IMR-90 (cell line): ENCODE data around the gene ACAP2. TPM values are rescaled to one million over a fixed set of nuclear protein-coding genes. Genes with fewer than 3 reads are reported as not detected.
"Not testable (repeated sequence)": the region's sequence is repeated elsewhere in the genome, so short reads cannot be mapped to it uniquely, and the experiment has no call there.

ENCODE experiments used
- ATAC-seq: fragments of 200-7000 bp; cut with Tn5 transposase; 2 replicates; pipeline ENCODE4 v1.9.1; 2020; ENCODE audit warnings: low read depth, mild to moderate bottlenecking, moderate library complexity
- BruUV-seq: library from RNA; stranded (reverse); fragments of 400-500 nt; replicated peaks from 2 replicates; lab custom pipeline; 2021; lab: Mats Ljungman, UMichigan
- CTCF ChIA-PET: fragments of 300-600 bp; formaldehyde crosslinking; extraction: SDS; loops from one replicate; lab custom pipeline; 2021; ENCODE audit warnings: antibody characterized with exemption; lab: Yijun Ruan, JAX
- POLR2A ChIA-PET: fragments of 300-600 bp; sonication (Branson Sonifier 250); formaldehyde crosslinking; loops from one replicate; lab custom pipeline; 2022; ENCODE audit warnings: antibody characterized with exemption; ENCODE audit not compliant: unreplicated experiment; lab: Charles Lee
- DNase-seq: peaks from one replicate; pipeline ENCODE4 v3.0.0; 2013
- H2AFZ ChIP-seq: replicated peaks from 2 replicates; pipeline ENCODE3; 2013; ENCODE audit warnings: low read length, mild to moderate bottlenecking; ENCODE audit not compliant: poor library complexity
- H2AK5ac ChIP-seq: 2 replicates; pipeline ENCODE4 v1.6.1; 2013; ENCODE audit warnings: low read depth, low read length, inconsistent platforms
- H2AK9ac ChIP-seq: replicated peaks from 2 replicates; pipeline ENCODE3; 2013; ENCODE audit warnings: mild to moderate bottlenecking, low read depth, low read length, moderate library complexity; ENCODE audit not compliant: poor library complexity
- H2BK120ac ChIP-seq: 2 replicates; pipeline ENCODE4 v1.6.1; 2013; ENCODE audit warnings: low read depth, low read length, inconsistent platforms
- H2BK15ac ChIP-seq: 3 replicates; pipeline ENCODE4 v1.6.1; 2013; ENCODE audit warnings: low read depth, low read length, inconsistent platforms
- H2BK20ac ChIP-seq: 2 replicates; pipeline ENCODE4 v1.6.1; 2013; ENCODE audit warnings: low read depth, mild to moderate bottlenecking, inconsistent platforms, low read length, moderate library complexity
- H2BK5ac ChIP-seq: 2 replicates; pipeline ENCODE4 v1.6.1; 2013; ENCODE audit warnings: mild to moderate bottlenecking, low read depth, low read length, inconsistent platforms; ENCODE audit not compliant: poor library complexity, severe bottlenecking
- H3K14ac ChIP-seq: replicated peaks from 2 replicates; pipeline ENCODE4 v1.6.1; 2013; ENCODE audit warnings: low read depth, low read length, inconsistent platforms
- H3K18ac ChIP-seq: 2 replicates; pipeline ENCODE4 v1.6.1; 2013; ENCODE audit warnings: low read depth, low read length, control low read depth
- H3K23ac ChIP-seq: 2 replicates; pipeline ENCODE4 v1.6.1; 2013; ENCODE audit warnings: low read depth, low read length, inconsistent platforms
- H3K27ac ChIP-seq: 2 replicates; pipeline ENCODE4 v1.5.1; 2013; ENCODE audit warnings: mild to moderate bottlenecking, control low read depth, low read length; ENCODE audit not compliant: insufficient read depth
- H3K27me3 ChIP-seq: 2 replicates; pipeline ENCODE4 v1.6.1; 2013; ENCODE audit warnings: low read length; ENCODE audit not compliant: control insufficient read depth, insufficient read depth
- H3K36me3 ChIP-seq: 2 replicates; pipeline ENCODE4 v1.6.1; 2013; ENCODE audit warnings: low read length, mixed read lengths; ENCODE audit not compliant: control insufficient read depth, insufficient read depth
- H3K4ac ChIP-seq: 2 replicates; pipeline ENCODE4 v1.6.1; 2013; ENCODE audit warnings: low read depth, low read length, inconsistent platforms
- H3K4me1 ChIP-seq: 2 replicates; pipeline ENCODE4 v1.6.1; 2013; ENCODE audit warnings: low read length, mixed read lengths; ENCODE audit not compliant: control insufficient read depth, insufficient read depth
- H3K4me2 ChIP-seq: 2 replicates; pipeline ENCODE4 v1.6.1; 2013; ENCODE audit warnings: low read depth, mild to moderate bottlenecking, control low read depth, low read length, moderate library complexity
- H3K4me3 ChIP-seq: 2 replicates; pipeline ENCODE4 v1.5.1; 2013; ENCODE audit warnings: low read depth, mild to moderate bottlenecking, control low read depth, low read length, moderate library complexity; ENCODE audit not compliant: insufficient read depth
- H3K56ac ChIP-seq: 2 replicates; pipeline ENCODE4 v1.6.1; 2013; ENCODE audit warnings: low read length, inconsistent platforms; ENCODE audit not compliant: insufficient read depth; ENCODE audit errors: extremely low read depth
- H3K79me1 ChIP-seq, 2 experiments: 2 replicates each; pipeline ENCODE4 v1.6.1; 2013; ENCODE audit warnings: low read length in 2 of 2, inconsistent platforms in 1 of 2, low read depth in 1 of 2
- H3K9ac ChIP-seq: 2 replicates; pipeline ENCODE4 v1.6.1; 2013; ENCODE audit warnings: low read depth, low read length, control low read depth
- H3K9me1 ChIP-seq: 2 replicates; pipeline ENCODE4 v1.6.1; 2013; ENCODE audit warnings: low read length, inconsistent platforms; ENCODE audit not compliant: insufficient read depth
- H3K9me3 ChIP-seq: 2 replicates; pipeline ENCODE4 v1.6.1; 2013; ENCODE audit warnings: low read length; ENCODE audit not compliant: control insufficient read depth, insufficient read depth
- H4K20me1 ChIP-seq: 2 replicates; pipeline ENCODE4 v1.6.1; 2013; ENCODE audit warnings: low read length, inconsistent platforms; ENCODE audit not compliant: insufficient read depth
- H4K5ac ChIP-seq: 2 replicates; pipeline ENCODE4 v1.6.1; 2013; ENCODE audit warnings: mild to moderate bottlenecking, low read depth, low read length, control low read depth
- H4K8ac ChIP-seq, 2 experiments: 2 replicates each; pipeline ENCODE4 v1.6.1; 2013; ENCODE audit warnings: low read depth in 2 of 2, low read length in 2 of 2, control low read depth in 1 of 2, inconsistent platforms in 1 of 2
- H4K91ac ChIP-seq: 2 replicates; pipeline ENCODE4 v1.6.1; 2013; ENCODE audit warnings: low read depth, low read length, inconsistent platforms; ENCODE audit not compliant: insufficient read depth
- WGBS, 2 experiments: methylation state at CpG; one replicate each; pipeline versions ENCODE4 v1.1.5 to v1.1.7; 2013; ENCODE audit warnings: missing lambda C conversion rate in 2 of 2; ENCODE audit not compliant: insufficient read length in 1 of 2; ENCODE audit errors: extremely low coverage in 2 of 2; 5-methylcytosine and 5-hydroxymethylcytosine counted together
- dilution Hi-C: fragments of 300-500 bp; cut with HindIII; formaldehyde crosslinking; loops from one replicate; pipeline ENCODE4 v1.14.3; 2018; ENCODE audit warnings: low sequenced_read_pairs; ENCODE audit not compliant: unreplicated experiment
- in situ Hi-C: fragments of 300-500 bp; cut with MboI; formaldehyde crosslinking; loops from 3 replicates; pipeline ENCODE4 v1.14.3; 2019; ENCODE audit warnings: low sequenced_read_pairs, inconsistent platforms, mixed read lengths
- intact Hi-C: fragments of 100-400 bp; cut with micrococcal nuclease; formaldehyde crosslinking; loops from 2 replicates; pipeline ENCODE4 v1.10.0; 2022
- polyA plus RNA-seq, 3 experiments: library from polyadenylated mRNA; depleted of rRNA; stranded (reverse); fragments of >200 nt; gene quantifications; 2 replicates each; pipeline ENCODE4 v1.2.3, GENCODE V29; 2012; ENCODE audit warnings: low replicate concordance in 1 of 3
- total RNA-seq: library from RNA; depleted of rRNA; stranded (reverse); fragments of >200 nt; gene quantifications from 2 replicates; pipeline ENCODE4 v1.2.3, GENCODE V29; 2012

ACAP2 gene
- total and polyA plus RNA-seq, 2 of the 4 experiments (the other 2 are of a cell fraction), result 11.9 to 35.1 TPM

GRCh38 chr3:195398460-195398859 is 44.4 kb downstream of the ACAP2 start:
- H2BK15ac ChIP-seq, dilution Hi-C loops, DNase-seq, H3K14ac ChIP-seq, H2BK5ac ChIP-seq, H3K4me3 ChIP-seq, H4K5ac ChIP-seq, POLR2A ChIA-PET, CTCF ChIA-PET, ATAC-seq, H3K9me3 ChIP-seq, BruUV-seq, H4K91ac ChIP-seq, H2BK20ac ChIP-seq, H3K23ac ChIP-seq, H2AK9ac ChIP-seq, H3K4me2 ChIP-seq, H3K56ac ChIP-seq, H2AK5ac ChIP-seq, H3K18ac ChIP-seq, H4K8ac ChIP-seq, H3K36me3 ChIP-seq, H2BK120ac ChIP-seq, H3K27ac ChIP-seq, H3K27me3 ChIP-seq, H3K4me1 ChIP-seq, H2AFZ ChIP-seq, H3K9ac ChIP-seq, in situ Hi-C loops, H3K4ac ChIP-seq: not testable (repeated sequence)
- peaks cover 41% of the 10 kb centered on the region for H4K20me1 ChIP-seq
- H3K79me1 ChIP-seq, result peaks cover 27 to 53% of the 10 kb centered on the region in 2 experiments
- no CpG with 5 or more reads among the region's 6 CpGs for WGBS, 2 experiments
- intact Hi-C loops, result loop anchor here (5.0 kb wide), 1 partner anchor 46 kb away; no protein-coding TSS in a partner anchor
- H3K9me1 ChIP-seq, result peaks cover 11% of the 10 kb centered on the region
